Loucy (cell line): ENCODE measurements around the gene WWOX.

ENCODE experiments used
- CTCF ChIP-seq: fragments of 200-600 bp; sonication (generic); conservative IDR thresholded peaks from 2 replicates; pipeline ENCODE4 v1.5.1; 2014; ENCODE audit warnings: mild to moderate bottlenecking, antibody characterized with exemption, low read length
- EZH2phosphoT487 ChIP-seq: fragments of 200-600 bp; IDR thresholded peaks from 2 replicates; pipeline ENCODE4 v1.6.1; 2018; ENCODE audit warnings: antibody characterized with exemption, mild to moderate bottlenecking, moderate library complexity, borderline replicate concordance

- TF ChIP-seq EZH2phosphoT487 (no peak), CTCF (no peak)
Observed at GRCh38 chr16:78743556-78743955, 644.1 kb downstream of the WWOX start.
